Inflammatory macrophage treated with lipopolysaccharide for 4 hours (primary cell): ENCODE measurements around the gene THBD.

Source experiments
- DNase-seq: peaks from one replicate; pipeline ENCODE4 v3.0.0-alpha.2; 2020

The THBD gene

GRCh38 chr20:23061262-23061661, 11.8 kb upstream of the THBD start:
- no peak for DNase-seq

- DNase-seq = no peak
These were observed 11.2 kb upstream of the THBD start for GRCh38 chr20:23060629-23061028.

GRCh38 chr20:23059846-23060245, 10.4 kb upstream of the THBD start:
- no peak for DNase-seq

- no peak for DNase-seq
These were observed 9.5 kb upstream of the THBD start for GRCh38 chr20:23059001-23059400.

- DNase-seq = no peak
These were observed 8.8 kb upstream of the THBD start for GRCh38 chr20:23058240-23058639.

GRCh38 chr20:23052904-23053303, 3.4 kb upstream of the THBD start:
- no peak for DNase-seq

- peak; percentile 81 for DNase-seq
These were observed 1.6 kb upstream of the THBD start for GRCh38 chr20:23050847-23051627.

GRCh38 chr20:23050076-23050838, 785 bp upstream of the THBD start:
- peak; percentile 24 for DNase-seq

GRCh38 chr20:23048283-23049200, 930 bp downstream of the THBD start:
- DNase-seq = peak; percentile 72

- DNase-seq = no peak
These were observed 1.7 kb downstream of the THBD start for GRCh38 chr20:23047738-23048214.

- DNase-seq = no peak
These were observed 2.3 kb downstream of the THBD start for GRCh38 chr20:23047001-23047737.

GRCh38 chr20:23046431-23046830, 3.0 kb downstream of the THBD start:
- DNase-seq = no peak

GRCh38 chr20:23043376-23043775, 6.1 kb downstream of the THBD start:
- no peak for DNase-seq

- peak; percentile 6 for DNase-seq
These were observed 7.2 kb downstream of the THBD start for GRCh38 chr20:23042270-23042669.

GRCh38 chr20:23039885-23040508, 9.5 kb downstream of the THBD start:
- no peak for DNase-seq

GRCh38 chr20:23039136-23039875, 10.2 kb downstream of the THBD start:
- no peak for DNase-seq

- DNase-seq = no peak
These were observed 12.4 kb downstream of the THBD start for GRCh38 chr20:23037017-23037481.

GRCh38 chr20:23036371-23036770, 13.1 kb downstream of the THBD start:
- no peak for DNase-seq

GRCh38 chr20:23035731-23036130, 13.7 kb downstream of the THBD start:
- no peak for DNase-seq

- DNase-seq = no peak
These were observed 14.5 kb downstream of the THBD start, which contains the start of gene SSTR4 for GRCh38 chr20:23034721-23035671. Gene SSTR4 (plus strand): TSS chr20:23035312. CDS start chr20:23035484, 172 bp downstream.
